Thoracic aorta (tissue), 2 donors: ENCODE results near the gene HPF1. TPM values are rescaled to one million over a fixed set of nuclear protein-coding genes. Genes with fewer than 3 reads are reported as not detected.
A peak's percentile ranks its signal among the peaks of the same experiment; 100 is the strongest.
"Not testable (repeated sequence)": the region's sequence is repeated elsewhere in the genome, so short reads cannot be mapped to it uniquely, and the experiment has no call there.

Experiments
- ATAC-seq: fragments of 150-250 bp; one replicate; pipeline ENCODE4 v1.8.0; 2017; ENCODE audit warnings: low read depth; ENCODE audit not compliant: insufficient number of reproducible peaks, low FRiP score
- DNase-seq: peaks from one replicate; pipeline ENCODE4 v3.0.0-alpha.2; 2020; ENCODE audit warnings: low spot score
- H3K27ac ChIP-seq, 2 donors: fragments of 200-600 bp; sonication (generic); 1 replicate in 1 of 2; 2 replicates in 1 of 2; pipeline ENCODE4 v1.5.1; 2016; ENCODE audit warnings: mild to moderate bottlenecking in 2 of 2, moderate library complexity in 2 of 2
- H3K27me3 ChIP-seq: fragments of 200-600 bp; sonication (generic); replicated peaks from 2 replicates; pipeline ENCODE4 v1.6.0; 2016; ENCODE audit warnings: mild to moderate bottlenecking; ENCODE audit not compliant: insufficient read depth
- H3K36me3 ChIP-seq: fragments of 200-600 bp; sonication (generic); one replicate; pipeline ENCODE4 v1.5.1; 2016
- H3K4me1 ChIP-seq, 2 donors: fragments of 200-600 bp; sonication (generic); 1 replicate in 1 of 2; 2 replicates in 1 of 2; pipeline versions ENCODE4 v1.5.1 to v1.6.0; 2016; ENCODE audit warnings: low read depth in 2 of 2, mild to moderate bottlenecking in 1 of 2; ENCODE audit not compliant: control insufficient read depth in 1 of 2
- H3K4me3 ChIP-seq: fragments of 200-600 bp; sonication (generic); 2 replicates; pipeline ENCODE4 v1.5.1; 2016; ENCODE audit warnings: mild to moderate bottlenecking
- H3K9me3 ChIP-seq: fragments of 200-600 bp; sonication (generic); 2 replicates; pipeline ENCODE4 v1.5.1; 2016
- CTCF ChIP-seq: fragments of 200-600 bp; sonication (generic); IDR thresholded peaks from one replicate; pipeline ENCODE4 v1.5.1; 2019; ENCODE audit warnings: antibody characterized with exemption
- total RNA-seq, 2 donors: library from RNA; depleted of rRNA; stranded (reverse); fragments of >200 nt; gene quantifications; one replicate each; pipeline versions ENCODE4 v1.1.0 to v1.2.3, GENCODE V29; 2016

The HPF1 gene
- total RNA-seq, 2 donors from 2014 or later, result 18.7 to 50.7 TPM

GRCh38 chr4:169758401-169758962, 738 bp upstream of the HPF1 start:
- no peaks in the 10 kb centered on the region for H3K36me3 ChIP-seq
- H3K9me3 ChIP-seq, result no peaks in the 10 kb centered on the region
- TF ChIP-seq CTCF, result no peak
- ATAC-seq (no peak), DNase-seq (no peak)
- no peaks in the 10 kb centered on the region for H3K27me3 ChIP-seq
- H3K27ac ChIP-seq, result peak overlapping the region; percentile 45 to 62
- H3K4me3 ChIP-seq, result peak overlapping the region; percentile 80
- H3K4me1 ChIP-seq, result peaks cover 7 to 19% of the 10 kb centered on the region in 2 donors

- TF ChIP-seq CTCF, result no peak
- H3K4me3 ChIP-seq, result peak overlapping the region; percentile 80
- ATAC-seq (no peak), DNase-seq (no peak)
- H3K4me1 ChIP-seq, result peaks cover 7 to 19% of the 10 kb centered on the region in 2 donors
- H3K27ac ChIP-seq, result peak overlapping the region; percentile 45 to 57
- no peaks in the 10 kb centered on the region for H3K27me3 ChIP-seq
- no peaks in the 10 kb centered on the region for H3K36me3 ChIP-seq
- H3K9me3 ChIP-seq, result no peaks in the 10 kb centered on the region
These were observed 671 bp downstream of the HPF1 start for GRCh38 chr4:169756971-169757574.

- no peaks in the 10 kb centered on the region for H3K9me3 ChIP-seq
- H3K36me3 ChIP-seq, result peaks cover 22% of the 10 kb centered on the region
- no peak for TF ChIP-seq CTCF
- no peaks in the 10 kb centered on the region for H3K4me1 ChIP-seq
- DNase-seq, result no peak
- no peaks in the 10 kb centered on the region for H3K27me3 ChIP-seq
- ATAC-seq, result no peak
- no peak overlapping the region for H3K27ac ChIP-seq
- H3K4me3 ChIP-seq, result no peak overlapping the region
These were observed 12.5 kb downstream of the HPF1 start for GRCh38 chr4:169745291-169745690.

GRCh38 chr4:169744601-169745000, 13.1 kb downstream of the HPF1 start:
- no peak for ATAC-seq
- no peak for TF ChIP-seq CTCF
- H3K36me3 ChIP-seq, result peaks cover 18% of the 10 kb centered on the region
- H3K4me3 ChIP-seq, result no peak overlapping the region
- H3K4me1 ChIP-seq, result no peaks in the 10 kb centered on the region
- H3K27me3 ChIP-seq, result no peaks in the 10 kb centered on the region
- no peak for DNase-seq
- H3K27ac ChIP-seq, result no peak overlapping the region
- H3K9me3 ChIP-seq, result no peaks in the 10 kb centered on the region

GRCh38 chr4:169741569-169741968, 16.2 kb downstream of the HPF1 start:
- no peak for TF ChIP-seq CTCF
- peaks cover 10% of the 10 kb centered on the region for H3K36me3 ChIP-seq
- no peak overlapping the region for H3K27ac ChIP-seq
- H3K27me3 ChIP-seq, result no peaks in the 10 kb centered on the region
- H3K4me3 ChIP-seq, result no peak overlapping the region
- no peaks in the 10 kb centered on the region for H3K9me3 ChIP-seq
- no peaks in the 10 kb centered on the region for H3K4me1 ChIP-seq
- DNase-seq, result no peak
- ATAC-seq, result no peak

- not testable (repeated sequence) for H3K4me1 ChIP-seq, H3K9me3 ChIP-seq, DNase-seq, H3K27me3 ChIP-seq, H3K4me3 ChIP-seq, H3K27ac ChIP-seq, ATAC-seq
- peaks cover 15% of the 10 kb centered on the region for H3K36me3 ChIP-seq
These were observed 19.1 kb downstream of the HPF1 start for GRCh38 chr4:169738604-169739003.
